Mononuclear cell (primary cell): ENCODE results near the gene ALOX12B. TPM values are rescaled to one million over a fixed set of nuclear protein-coding genes. Genes with fewer than 3 reads are reported as not detected.
"Not testable (repeated sequence)": the region's sequence is repeated elsewhere in the genome, so short reads cannot be mapped to it uniquely, and the experiment has no call there.

Source experiments
- H3K27me3 ChIP-seq: 2 replicates; pipeline ENCODE4 v1.6.0; 2011; ENCODE audit warnings: low read length, control low read depth; ENCODE audit not compliant: insufficient read depth
- H3K4me1 ChIP-seq: 2 replicates; pipeline ENCODE4 v1.5.1; 2011; ENCODE audit warnings: mild to moderate bottlenecking, low read length, control low read depth; ENCODE audit not compliant: insufficient read depth
- H3K4me3 ChIP-seq: 2 replicates; pipeline ENCODE4 v1.5.1; 2011; ENCODE audit warnings: mild to moderate bottlenecking, low read length, moderate library complexity
- H3K9me3 ChIP-seq: 2 replicates; pipeline ENCODE4 v1.5.1; 2011; ENCODE audit warnings: low read depth, mild to moderate bottlenecking, control low read depth, low read length
- total RNA-seq: library from RNA; depleted of rRNA; stranded (reverse); fragments of >200 nt; gene quantifications from one replicate; pipeline ENCODE4 v1.2.3, GENCODE V29; 2012

The ALOX12B gene
- total RNA-seq, 1 donor: not detected

DNA sequence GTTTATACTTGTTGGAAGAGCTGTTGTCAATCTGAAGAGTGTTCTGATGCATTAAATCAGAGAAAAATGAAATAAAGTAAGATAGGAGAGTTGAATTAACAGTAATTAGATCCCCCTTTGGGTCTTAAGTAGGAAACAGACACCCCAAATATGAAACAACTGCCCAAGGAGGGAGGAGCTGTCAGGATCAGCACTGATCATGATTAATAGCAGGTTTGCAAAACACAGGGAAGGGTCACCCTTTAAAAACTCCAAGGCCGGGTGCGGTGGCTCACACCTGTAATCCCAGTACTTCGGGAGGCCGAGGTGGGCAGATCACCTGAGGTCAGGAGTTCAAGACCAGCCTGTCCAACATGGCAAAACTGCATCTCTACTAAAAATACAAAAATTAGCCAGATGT, 19.5 kb upstream of the ALOX12B start:
- H3K9me3 ChIP-seq, H3K4me1 ChIP-seq, H3K4me3 ChIP-seq, H3K27me3 ChIP-seq: not testable (repeated sequence)

GRCh38 chr17:8105957-8106398, 18.5 kb upstream of the ALOX12B start:
- peaks cover 8% of the 10 kb centered on the region for H3K4me1 ChIP-seq
- no peaks in the 10 kb centered on the region for H3K27me3 ChIP-seq
- H3K9me3 ChIP-seq: no peaks in the 10 kb centered on the region
- no peak overlapping the region for H3K4me3 ChIP-seq

GRCh38 chr17:8104911-8105310, 17.4 kb upstream of the ALOX12B start:
- no peaks in the 10 kb centered on the region for H3K9me3 ChIP-seq
- no peaks in the 10 kb centered on the region for H3K27me3 ChIP-seq
- peaks cover 2% of the 10 kb centered on the region for H3K4me1 ChIP-seq
- H3K4me3 ChIP-seq: no peak overlapping the region

GRCh38 chr17:8103549-8103948, 16.0 kb upstream of the ALOX12B start:
- Histone ChIP-seq H3K27me3 (no peaks in the 10 kb centered on the region), H3K9me3 (no peaks in the 10 kb centered on the region), H3K4me1 (no peaks in the 10 kb centered on the region), H3K4me3 (no peak overlapping the region)

- Histone ChIP-seq H3K27me3 (no peaks in the 10 kb centered on the region), H3K4me1 (no peaks in the 10 kb centered on the region), H3K9me3 (no peaks in the 10 kb centered on the region), H3K4me3 (no peak overlapping the region)
Measured at GRCh38 chr17:8101721-8102120, 14.2 kb upstream of the ALOX12B start.

DNA sequence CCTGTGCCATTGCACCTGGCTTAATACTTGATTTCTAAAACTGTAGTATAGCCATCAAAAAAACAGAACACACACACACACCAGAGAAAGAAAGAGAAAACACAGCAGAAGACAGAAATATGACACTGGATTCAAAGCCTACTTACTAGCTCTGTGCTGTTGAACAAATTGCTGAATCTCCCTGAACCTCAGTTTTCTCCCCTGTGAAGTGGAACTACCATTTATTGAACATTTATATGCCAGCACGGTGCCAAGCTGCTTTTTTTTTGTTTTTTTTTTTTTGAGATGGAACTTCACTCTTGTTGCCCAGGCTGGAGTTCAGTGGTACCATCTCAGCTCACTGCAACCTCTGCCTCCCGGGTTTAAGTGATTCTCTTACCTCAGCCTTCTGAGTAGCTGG, 13.2 kb upstream of the ALOX12B start:
- Histone ChIP-seq H3K27me3 (no peaks in the 10 kb centered on the region), H3K9me3 (no peaks in the 10 kb centered on the region), H3K4me1 (no peaks in the 10 kb centered on the region), H3K4me3 (no peak overlapping the region)

DNA sequence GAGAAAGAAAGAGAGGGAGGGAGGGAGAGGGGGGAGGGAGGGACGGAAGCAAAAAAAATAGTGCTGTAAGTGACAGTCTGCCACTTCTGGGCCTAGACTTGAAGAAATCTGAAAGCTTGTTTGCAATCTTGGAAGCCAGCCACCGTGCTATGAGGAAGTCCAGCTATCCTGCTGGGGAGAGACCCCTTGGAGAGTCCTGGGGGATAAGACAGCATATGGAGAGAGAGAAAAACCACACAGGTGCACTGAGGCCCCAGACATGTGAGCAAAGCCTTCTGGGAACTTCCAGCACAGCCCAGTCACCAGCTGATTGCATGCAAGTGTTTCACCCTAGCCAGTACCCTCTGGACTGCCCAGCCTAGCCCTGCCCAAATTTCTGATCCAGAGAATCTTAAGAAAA, 12.6 kb upstream of the ALOX12B start:
- Histone ChIP-seq H3K9me3 (no peaks in the 10 kb centered on the region), H3K4me3 (no peak overlapping the region), H3K4me1 (no peaks in the 10 kb centered on the region), H3K27me3 (no peaks in the 10 kb centered on the region)

DNA sequence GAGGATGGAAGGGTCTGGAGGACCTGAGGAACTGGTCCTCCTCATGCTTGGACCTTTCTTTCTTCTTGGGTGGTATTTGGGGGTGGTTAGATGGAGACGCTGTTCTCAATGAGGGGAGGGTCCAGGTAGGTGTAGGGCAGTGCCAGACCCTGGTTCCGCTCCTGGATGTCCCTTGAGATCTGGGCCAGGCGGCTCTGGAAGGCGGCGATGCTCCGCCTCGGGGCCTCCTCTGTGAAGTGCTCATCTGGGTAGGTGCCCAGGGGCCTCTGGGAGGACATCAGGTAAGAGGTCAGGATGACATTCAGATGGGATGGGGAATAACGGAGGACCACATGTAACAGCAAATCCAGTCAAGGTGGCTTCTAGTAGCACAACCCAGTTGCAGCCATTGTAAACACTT, 9.0 kb upstream of the ALOX12B start:
- Histone ChIP-seq H3K27me3 (no peaks in the 10 kb centered on the region), H3K9me3 (no peaks in the 10 kb centered on the region), H3K4me3 (no peak overlapping the region), H3K4me1 (peaks cover 4% of the 10 kb centered on the region)

DNA sequence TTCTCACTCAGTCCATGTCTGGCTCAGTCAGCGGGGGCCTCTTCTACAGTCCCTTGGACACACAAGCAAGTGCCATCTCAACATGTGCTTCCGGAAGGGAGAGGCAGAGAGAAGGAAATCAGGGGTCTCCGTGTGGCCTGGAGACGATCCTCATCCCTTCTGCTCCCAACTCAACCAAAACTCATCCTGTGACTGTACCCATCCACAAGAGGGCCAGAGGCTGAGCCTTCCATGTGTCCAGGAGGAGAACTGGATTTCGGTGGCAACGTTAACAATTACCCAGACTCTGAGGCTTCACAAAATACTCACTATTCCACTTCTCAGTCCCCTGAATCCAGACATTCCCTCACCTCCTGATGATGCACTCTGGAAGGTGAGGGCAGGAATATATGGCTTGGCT, 7.8 kb upstream of the ALOX12B start:
- no peak overlapping the region for H3K4me3 ChIP-seq

GRCh38 chr17:8091033-8091687, 3.6 kb upstream of the ALOX12B start:
- Histone ChIP-seq H3K4me3 (no peak overlapping the region), H3K4me1 (peaks cover 9% of the 10 kb centered on the region), H3K9me3 (no peaks in the 10 kb centered on the region), H3K27me3 (no peaks in the 10 kb centered on the region)

More for the DNA sequence above, 7.8 kb upstream of the ALOX12B start:
- H3K9me3 ChIP-seq: no peaks in the 10 kb centered on the region
- H3K27me3 ChIP-seq: no peaks in the 10 kb centered on the region
- H3K4me1 ChIP-seq: peaks cover 9% of the 10 kb centered on the region

DNA sequence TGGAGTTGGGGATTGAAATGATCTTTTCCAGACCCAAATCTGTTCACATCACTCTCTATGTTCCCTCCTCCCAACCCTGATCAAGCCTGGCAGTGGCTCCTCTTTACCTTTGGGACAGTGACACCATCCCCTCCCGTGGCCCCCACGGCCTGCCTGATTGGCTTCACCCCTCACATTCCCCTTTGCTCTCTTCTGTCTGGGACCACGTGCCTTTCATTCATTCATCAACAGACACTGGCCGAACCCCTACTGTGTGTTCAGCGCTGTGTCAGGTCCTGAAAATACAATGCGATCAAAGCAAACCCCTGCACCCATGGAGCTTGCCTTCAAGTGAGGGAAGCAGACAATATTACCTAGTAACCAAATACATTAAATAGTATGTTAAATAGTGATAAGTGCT, 2.2 kb upstream of the ALOX12B start:
- no peaks in the 10 kb centered on the region for H3K9me3 ChIP-seq
- H3K4me3 ChIP-seq: no peak overlapping the region
- H3K4me1 ChIP-seq: peaks cover 9% of the 10 kb centered on the region
- no peaks in the 10 kb centered on the region for H3K27me3 ChIP-seq

- Histone ChIP-seq H3K27me3 (no peaks in the 10 kb centered on the region), H3K9me3 (no peaks in the 10 kb centered on the region), H3K4me1 (peaks cover 4% of the 10 kb centered on the region), H3K4me3 (no peak overlapping the region)
Measured at GRCh38 chr17:8087952-8088230, 375 bp upstream of the ALOX12B start.

GRCh38 chr17:8084250-8084649, 3.3 kb downstream of the ALOX12B start:
- H3K27me3 ChIP-seq: no peaks in the 10 kb centered on the region
- peaks cover 12% of the 10 kb centered on the region for H3K4me1 ChIP-seq
- H3K4me3 ChIP-seq: no peak overlapping the region
- no peaks in the 10 kb centered on the region for H3K9me3 ChIP-seq

GRCh38 chr17:8082292-8082691, 5.2 kb downstream of the ALOX12B start:
- peaks cover 18% of the 10 kb centered on the region for H3K4me1 ChIP-seq

GRCh38 chr17:8081876-8082275, 5.6 kb downstream of the ALOX12B start:
- peaks cover 18% of the 10 kb centered on the region for H3K4me1 ChIP-seq
- no peaks in the 10 kb centered on the region for H3K9me3 ChIP-seq
- peaks cover 2% of the 10 kb centered on the region for H3K27me3 ChIP-seq
- H3K4me3 ChIP-seq: no peak overlapping the region

More at GRCh38 chr17:8082292-8082691, 5.2 kb downstream of the ALOX12B start:
- H3K4me3 ChIP-seq: no peak overlapping the region
- H3K27me3 ChIP-seq: peaks cover 2% of the 10 kb centered on the region
- H3K9me3 ChIP-seq: no peaks in the 10 kb centered on the region

- Histone ChIP-seq H3K4me3 (no peak overlapping the region), H3K9me3 (no peaks in the 10 kb centered on the region), H3K4me1 (peaks cover 18% of the 10 kb centered on the region), H3K27me3 (peaks cover 2% of the 10 kb centered on the region)
Measured at GRCh38 chr17:8080799-8081219, 6.7 kb downstream of the ALOX12B start.
